Loucy (cell line): ENCODE results near the gene PLCH1.

ENCODE experiments used
- EZH2phosphoT487 ChIP-seq: fragments of 200-600 bp; IDR thresholded peaks from 2 replicates; pipeline ENCODE4 v1.6.1; 2018; ENCODE audit warnings: antibody characterized with exemption, mild to moderate bottlenecking, moderate library complexity, borderline replicate concordance
- TF ChIP-seq, protein P1 (sequence below): fragments of 200-600 bp; sonication (generic); conservative IDR thresholded peaks from 2 replicates; pipeline ENCODE4 v1.5.1; 2014; ENCODE audit warnings: mild to moderate bottlenecking, antibody characterized with exemption, low read length

DNA sequence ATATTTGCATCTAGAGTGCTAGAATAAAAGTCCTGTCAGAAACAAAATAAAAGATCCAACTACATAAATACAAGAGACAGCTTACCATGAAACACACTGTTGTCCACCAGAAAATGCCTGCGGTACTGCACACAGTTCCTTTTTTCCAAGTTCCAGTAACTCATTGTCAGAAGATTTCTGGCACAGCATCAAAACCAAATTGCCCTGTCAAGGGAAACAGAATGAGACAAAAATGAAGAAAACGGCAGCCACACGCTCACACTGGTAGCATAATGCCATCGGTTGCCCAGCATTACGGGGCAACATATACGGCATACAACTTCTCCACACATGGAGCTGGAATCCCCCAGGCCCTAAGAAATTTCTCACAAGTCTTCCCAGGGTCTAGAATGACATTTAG is 40.8 kb downstream of the PLCH1 start:
- TF ChIP-seq EZH2phosphoT487: no peak
- TF ChIP-seq, protein P1, sequence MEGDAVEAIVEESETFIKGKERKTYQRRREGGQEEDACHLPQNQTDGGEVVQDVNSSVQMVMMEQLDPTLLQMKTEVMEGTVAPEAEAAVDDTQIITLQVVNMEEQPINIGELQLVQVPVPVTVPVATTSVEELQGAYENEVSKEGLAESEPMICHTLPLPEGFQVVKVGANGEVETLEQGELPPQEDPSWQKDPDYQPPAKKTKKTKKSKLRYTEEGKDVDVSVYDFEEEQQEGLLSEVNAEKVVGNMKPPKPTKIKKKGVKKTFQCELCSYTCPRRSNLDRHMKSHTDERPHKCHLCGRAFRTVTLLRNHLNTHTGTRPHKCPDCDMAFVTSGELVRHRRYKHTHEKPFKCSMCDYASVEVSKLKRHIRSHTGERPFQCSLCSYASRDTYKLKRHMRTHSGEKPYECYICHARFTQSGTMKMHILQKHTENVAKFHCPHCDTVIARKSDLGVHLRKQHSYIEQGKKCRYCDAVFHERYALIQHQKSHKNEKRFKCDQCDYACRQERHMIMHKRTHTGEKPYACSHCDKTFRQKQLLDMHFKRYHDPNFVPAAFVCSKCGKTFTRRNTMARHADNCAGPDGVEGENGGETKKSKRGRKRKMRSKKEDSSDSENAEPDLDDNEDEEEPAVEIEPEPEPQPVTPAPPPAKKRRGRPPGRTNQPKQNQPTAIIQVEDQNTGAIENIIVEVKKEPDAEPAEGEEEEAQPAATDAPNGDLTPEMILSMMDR: no peak
